ENCODE data around the gene KRT36. TPM values are rescaled to one million over a fixed set of nuclear protein-coding genes. Genes with fewer than 3 reads are reported as not detected.

KRT36 gene
- total RNA-seq, 2 donors from 2014 or later = not detected

GRCh38 chr17:41520821-41521521 is 31.3 kb upstream of the KRT36 start:
- Histone ChIP-seq H3K4me1 (peaks cover 20% of the 10 kb centered on the region), H3K9ac (ENCODE audit: low read depth in 2 of 2, low read length in 2 of 2) (peak overlapping the region in 1 of 2 donors; percentile 66), H3K36me3 (no peaks in the 10 kb centered on the region), H3K9me3 (no peaks in the 10 kb centered on the region), H3K27me3 (no peaks in the 10 kb centered on the region), H3K4me3 (no peak overlapping the region), H3K27ac (peak overlapping the region; percentile 82)
- intact Hi-C loops (cut with DNase I) = no loop called here
- DNase-seq = peak; percentile 78
- TF ChIP-seq CTCF (IDR thresholded peaks at IDR 0.05) = no peak

- Histone ChIP-seq H3K9ac (ENCODE audit: low read depth in 2 of 2, low read length in 2 of 2) (no peak overlapping the region), H3K9me3 (no peaks in the 10 kb centered on the region), H3K4me1 (peaks cover 20% of the 10 kb centered on the region), H3K27me3 (no peaks in the 10 kb centered on the region), H3K27ac (peak overlapping the region; percentile 12), H3K36me3 (no peaks in the 10 kb centered on the region), H3K4me3 (no peak overlapping the region)
- no peak for TF ChIP-seq CTCF (IDR thresholded peaks at IDR 0.05)
- intact Hi-C loops (cut with DNase I) = no loop called here
- no peak for DNase-seq
Measured at GRCh38 chr17:41519501-41520224, 30.0 kb upstream of the KRT36 start.

- Histone ChIP-seq H3K9ac (ENCODE audit: low read depth in 2 of 2, low read length in 2 of 2) (no peak within 1 kb of the TSS), H3K27me3 (no peaks in the 10 kb centered on the region), H3K27ac (peak within 1 kb of the TSS; percentile 12), H3K4me1 (peaks cover 16% of the 10 kb centered on the region), H3K9me3 (no peaks in the 10 kb centered on the region), H3K4me3 (no peak within 1 kb of the TSS), H3K36me3 (no peaks in the 10 kb centered on the region)
- TF ChIP-seq CTCF (IDR thresholded peaks at IDR 0.05) = no peak
- no peak for DNase-seq
- intact Hi-C loops (cut with DNase I) = no loop called here
Measured at GRCh38 chr17:41518789-41519449, 29.2 kb upstream of the KRT36 start, which contains the start of gene KRT15. KRT15 (minus strand) TSS chr17:41518890; CDS start chr17:41518827, 63 bp downstream.

GRCh38 chr17:41518031-41518430 is 28.3 kb upstream of the KRT36 start:
- H3K9me3 ChIP-seq = no peaks in the 10 kb centered on the region
- no peak overlapping the region for H3K27ac ChIP-seq
- H3K9ac ChIP-seq (ENCODE audit: low read depth in 2 of 2, low read length in 2 of 2) = no peak overlapping the region
- H3K4me1 ChIP-seq = peaks cover 16% of the 10 kb centered on the region
- H3K36me3 ChIP-seq = no peaks in the 10 kb centered on the region
- no peak for DNase-seq
- intact Hi-C loops (cut with DNase I) = no loop called here
- no peak overlapping the region for H3K4me3 ChIP-seq
- H3K27me3 ChIP-seq = no peaks in the 10 kb centered on the region
- no peak for TF ChIP-seq CTCF (IDR thresholded peaks at IDR 0.05)

- H3K9ac ChIP-seq (ENCODE audit: low read depth in 2 of 2, low read length in 2 of 2) = no peak overlapping the region
- no peak for TF ChIP-seq CTCF (IDR thresholded peaks at IDR 0.05)
- intact Hi-C loops (cut with DNase I) = no loop called here
- no peak for DNase-seq
- no peak overlapping the region for H3K27ac ChIP-seq
- H3K4me1 ChIP-seq = peaks cover 10% of the 10 kb centered on the region
- no peaks in the 10 kb centered on the region for H3K36me3 ChIP-seq
- no peaks in the 10 kb centered on the region for H3K27me3 ChIP-seq
- no peaks in the 10 kb centered on the region for H3K9me3 ChIP-seq
- no peak overlapping the region for H3K4me3 ChIP-seq
Measured at GRCh38 chr17:41516830-41517283, 27.1 kb upstream of the KRT36 start.
